Measurements from ENCODE around the gene PARP12. TPM values are rescaled to one million over a fixed set of nuclear protein-coding genes. Genes with fewer than 3 reads are reported as not detected.

Gene PARP12
- total RNA-seq, 1 donor from 2014 or later, result 26.9 TPM

- Mint-ChIP-seq H3K27me3 (ENCODE audit: unreplicated experiment) (no peaks in the 10 kb centered on the region), H3K27ac (ENCODE audit: unreplicated experiment) (no peak overlapping the region), H3K36me3 (ENCODE audit: unreplicated experiment) (peaks cover 34% of the 10 kb centered on the region), H3K9me3 (ENCODE audit: unreplicated experiment) (no peaks in the 10 kb centered on the region), H3K4me1 (ENCODE audit: unreplicated experiment) (peaks cover 27% of the 10 kb centered on the region), H3K4me3 (ENCODE audit: unreplicated experiment) (no peak overlapping the region)
- TF ChIP-seq, protein P1, sequence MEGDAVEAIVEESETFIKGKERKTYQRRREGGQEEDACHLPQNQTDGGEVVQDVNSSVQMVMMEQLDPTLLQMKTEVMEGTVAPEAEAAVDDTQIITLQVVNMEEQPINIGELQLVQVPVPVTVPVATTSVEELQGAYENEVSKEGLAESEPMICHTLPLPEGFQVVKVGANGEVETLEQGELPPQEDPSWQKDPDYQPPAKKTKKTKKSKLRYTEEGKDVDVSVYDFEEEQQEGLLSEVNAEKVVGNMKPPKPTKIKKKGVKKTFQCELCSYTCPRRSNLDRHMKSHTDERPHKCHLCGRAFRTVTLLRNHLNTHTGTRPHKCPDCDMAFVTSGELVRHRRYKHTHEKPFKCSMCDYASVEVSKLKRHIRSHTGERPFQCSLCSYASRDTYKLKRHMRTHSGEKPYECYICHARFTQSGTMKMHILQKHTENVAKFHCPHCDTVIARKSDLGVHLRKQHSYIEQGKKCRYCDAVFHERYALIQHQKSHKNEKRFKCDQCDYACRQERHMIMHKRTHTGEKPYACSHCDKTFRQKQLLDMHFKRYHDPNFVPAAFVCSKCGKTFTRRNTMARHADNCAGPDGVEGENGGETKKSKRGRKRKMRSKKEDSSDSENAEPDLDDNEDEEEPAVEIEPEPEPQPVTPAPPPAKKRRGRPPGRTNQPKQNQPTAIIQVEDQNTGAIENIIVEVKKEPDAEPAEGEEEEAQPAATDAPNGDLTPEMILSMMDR (IDR thresholded peaks at IDR 0.05), result no peak
- peak; percentile 49 for DNase-seq (ENCODE audit: extremely low spot score, unreplicated experiment)
These were observed 6.2 kb downstream of the PARP12 start for GRCh38 chr7:140056431-140057142.

DNA sequence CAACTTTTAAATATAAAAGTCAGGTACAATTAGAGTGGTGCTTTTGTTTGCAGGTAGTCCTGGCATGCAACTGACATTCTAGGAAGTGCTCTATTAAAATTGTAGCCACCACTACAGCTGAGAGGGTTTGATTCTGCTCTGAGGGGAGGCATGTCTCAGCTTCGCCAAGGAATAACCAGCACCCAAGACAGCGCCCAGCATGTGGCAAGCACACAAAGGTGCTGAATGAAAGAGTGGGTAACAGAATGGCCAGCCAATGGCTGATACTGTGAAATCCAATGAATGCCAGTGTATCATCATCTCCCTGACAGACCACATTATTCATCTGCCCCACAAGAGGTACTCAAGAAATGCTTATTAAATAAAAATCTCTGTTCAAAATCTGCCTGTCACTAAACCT is 6.9 kb downstream of the PARP12 start:
- TF ChIP-seq, protein P1 (IDR thresholded peaks at IDR 0.05), result no peak
- no peak for DNase-seq (ENCODE audit: extremely low spot score, unreplicated experiment)
- peaks cover 34% of the 10 kb centered on the region for H3K36me3 Mint-ChIP-seq (ENCODE audit: unreplicated experiment)
- no peak overlapping the region for H3K4me3 Mint-ChIP-seq (ENCODE audit: unreplicated experiment)
- peaks cover 20% of the 10 kb centered on the region for H3K4me1 Mint-ChIP-seq (ENCODE audit: unreplicated experiment)
- no peaks in the 10 kb centered on the region for H3K27me3 Mint-ChIP-seq (ENCODE audit: unreplicated experiment)
- H3K27ac Mint-ChIP-seq (ENCODE audit: unreplicated experiment), result no peak overlapping the region
- no peaks in the 10 kb centered on the region for H3K9me3 Mint-ChIP-seq (ENCODE audit: unreplicated experiment)

DNA sequence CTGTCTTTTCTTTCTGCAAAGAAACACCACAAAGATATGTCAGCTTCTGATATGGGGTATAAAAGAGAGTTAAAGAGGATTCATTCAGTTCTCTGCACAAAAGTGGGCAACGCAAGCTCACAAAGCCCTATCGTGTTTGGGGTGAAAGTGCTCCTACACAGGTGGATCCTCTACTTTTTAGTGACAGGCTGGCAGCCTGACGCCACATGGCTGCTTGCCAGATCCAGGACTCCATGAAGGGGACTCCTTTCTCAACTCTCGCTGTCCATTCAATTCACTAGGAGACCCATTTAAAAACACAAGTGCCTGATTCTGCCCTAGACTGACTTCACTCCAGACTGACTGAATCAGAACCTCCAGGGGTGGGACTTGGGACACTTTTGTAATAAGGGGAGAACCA is 8.0 kb downstream of the PARP12 start:
- Mint-ChIP-seq H3K4me1 (ENCODE audit: unreplicated experiment) (peaks cover 21% of the 10 kb centered on the region), H3K4me3 (ENCODE audit: unreplicated experiment) (no peak overlapping the region), H3K36me3 (ENCODE audit: unreplicated experiment) (peaks cover 36% of the 10 kb centered on the region), H3K27me3 (ENCODE audit: unreplicated experiment) (no peaks in the 10 kb centered on the region), H3K9me3 (ENCODE audit: unreplicated experiment) (no peaks in the 10 kb centered on the region), H3K27ac (ENCODE audit: unreplicated experiment) (no peak overlapping the region)
- TF ChIP-seq, protein P1 (IDR thresholded peaks at IDR 0.05), result no peak
- DNase-seq (ENCODE audit: extremely low spot score, unreplicated experiment), result peak; percentile 34

GRCh38 chr7:140053812-140054539 is 8.8 kb downstream of the PARP12 start:
- Mint-ChIP-seq H3K27ac (ENCODE audit: unreplicated experiment) (no peak overlapping the region), H3K36me3 (ENCODE audit: unreplicated experiment) (peaks cover 36% of the 10 kb centered on the region), H3K4me1 (ENCODE audit: unreplicated experiment) (peaks cover 20% of the 10 kb centered on the region), H3K4me3 (ENCODE audit: unreplicated experiment) (no peak overlapping the region), H3K9me3 (ENCODE audit: unreplicated experiment) (no peaks in the 10 kb centered on the region), H3K27me3 (ENCODE audit: unreplicated experiment) (no peaks in the 10 kb centered on the region)
- DNase-seq (ENCODE audit: extremely low spot score, unreplicated experiment), result no peak
- TF ChIP-seq, protein P1 (IDR thresholded peaks at IDR 0.05), result no peak

- H3K9me3 Mint-ChIP-seq (ENCODE audit: unreplicated experiment), result no peaks in the 10 kb centered on the region
- no peak overlapping the region for H3K4me3 Mint-ChIP-seq (ENCODE audit: unreplicated experiment)
These were observed 10.9 kb downstream of the PARP12 start for GRCh38 chr7:140051820-140052219.

More at GRCh38 chr7:140051820-140052219, 10.9 kb downstream of the PARP12 start:
- Mint-ChIP-seq H3K27me3 (ENCODE audit: unreplicated experiment) (no peaks in the 10 kb centered on the region), H3K4me1 (ENCODE audit: unreplicated experiment) (peaks cover 17% of the 10 kb centered on the region), H3K36me3 (ENCODE audit: unreplicated experiment) (peaks cover 37% of the 10 kb centered on the region), H3K27ac (ENCODE audit: unreplicated experiment) (no peak overlapping the region)
- TF ChIP-seq, protein P1 (IDR thresholded peaks at IDR 0.05), result no peak
- DNase-seq (ENCODE audit: extremely low spot score, unreplicated experiment), result no peak
